A549 (cell line): ENCODE data around the gene INSYN2B. TPM values are rescaled to one million over a fixed set of nuclear protein-coding genes. Genes with fewer than 3 reads are reported as not detected.

Source experiments
- ATAC-seq, 2 experiments: fragments of 200-7000 bp in 1 of 2; fragments of >200 bp in 1 of 2; cut with Nextera tagmentation in 1 of 2; cut with Tn5 transposase in 1 of 2; 3 replicates each; pipeline versions ENCODE4 v1.8.0 to v1.9.1; 2018 to 2020; ENCODE audit warnings: mild to moderate bottlenecking in 1 of 2, moderate library complexity in 1 of 2
- CTCF ChIA-PET: fragments of 300-600 bp; sonication (Branson Sonifier 250); formaldehyde crosslinking; extraction: SDS; loops from one replicate; lab custom pipeline; 2021; ENCODE audit warnings: antibody characterized with exemption, inconsistent platforms; lab: Yijun Ruan, JAX
- POLR2A ChIA-PET: fragments of 350-600 bp; formaldehyde crosslinking; extraction: SDS; loops from one replicate; lab custom pipeline; 2021; ENCODE audit warnings: antibody characterized with exemption, inconsistent platforms; lab: Yijun Ruan, JAX
- DNase-seq, 2 experiments: peaks; one replicate each; pipeline versions ENCODE4 v3.0.0 to v3.0.0-alpha.2; 2011 to 2016; ENCODE audit warnings: low read depth in 1 of 2, low spot score in 1 of 2
- FAIRE-seq: peaks from 2 replicates; lab custom pipeline; 2011; peaks lifted over from hg19 to GRCh38; lab: Jason Lieb, UNC
- H3K27ac ChIP-seq, 2 experiments: fragments of >200 bp; sonication (Bioruptor Twin); formaldehyde crosslinking; 3 replicates each; pipeline ENCODE4 v1.5.1; 2016 to 2017
- H3K4me1 ChIP-seq: fragments of >200 bp; sonication (Bioruptor Twin); formaldehyde crosslinking; 3 replicates; pipeline ENCODE4 v1.6.1; 2016
- H3K4me2 ChIP-seq: fragments of >200 bp; sonication (Bioruptor Twin); formaldehyde crosslinking; 3 replicates; pipeline ENCODE4 v1.6.1; 2016
- H3K4me3 ChIP-seq: fragments of >200 bp; sonication (Bioruptor Twin); formaldehyde crosslinking; 3 replicates; pipeline ENCODE4 v1.5.1; 2016
- H3K9me3 ChIP-seq: fragments of >200 bp; sonication (Bioruptor Twin); formaldehyde crosslinking; 3 replicates; pipeline ENCODE4 v1.6.1; 2016
- BCL3 ChIP-seq: fragments of >200 bp; sonication (Bioruptor Twin); formaldehyde crosslinking; IDR thresholded peaks from 3 replicates; pipeline ENCODE4 v1.6.1; 2016
- CHD2 ChIP-seq: fragments of 150-350 bp; IDR thresholded peaks from 2 replicates; pipeline ENCODE4 v1.6.1; 2014; ENCODE audit warnings: low read length; ENCODE audit not compliant: partially characterized antibody
- FOSL2 ChIP-seq, 2 experiments: fragments of 450-650 bp in 1 of 2; fragments of >200 bp in 1 of 2; sonication (Bioruptor Twin) in 1 of 2; formaldehyde crosslinking; IDR thresholded peaks; 2 replicates each; pipeline versions ENCODE4 v1.5.0 to v1.6.1; 2016 to 2020; ENCODE audit warnings: mild to moderate bottlenecking in 1 of 2, moderate library complexity in 1 of 2
- HEYL ChIP-seq: fragments of 250-450 bp; sonication (Bioruptor Pico); IDR thresholded peaks from 2 replicates; pipeline ENCODE4 v1.8.0; 2021; ENCODE audit warnings: mild to moderate bottlenecking, moderate library complexity
- HOXB5 ChIP-seq: fragments of 250-450 bp; sonication (Bioruptor Pico); IDR thresholded peaks from 2 replicates; pipeline ENCODE4 v1.5.0; 2020; ENCODE audit warnings: mild to moderate bottlenecking, moderate library complexity
- KDM5A ChIP-seq: fragments of 200-600 bp; sonication (generic); IDR thresholded peaks from 2 replicates; pipeline ENCODE4 v1.6.1; 2016; ENCODE audit warnings: antibody characterized with exemption, mild to moderate bottlenecking
- MAFK ChIP-seq: fragments of 450-650 bp; IDR thresholded peaks from 2 replicates; pipeline ENCODE4 v1.6.1; 2014; ENCODE audit not compliant: partially characterized antibody
- MYC ChIP-seq: IDR thresholded peaks from 2 replicates; pipeline ENCODE4 v1.6.1; 2012; ENCODE audit warnings: mild to moderate bottlenecking, inconsistent platforms, low read length, improper control_type of control experiment, borderline replicate concordance
- NFE2L2 ChIP-seq: fragments of 150-350 bp; conservative IDR thresholded peaks from 2 replicates; pipeline ENCODE4 v1.6.1; 2014; ENCODE audit warnings: low read length
- PBX3 ChIP-seq: IDR thresholded peaks from 2 replicates; pipeline ENCODE4 v1.6.1; 2012
- POLR2A ChIP-seq: IDR thresholded peaks from 2 replicates; pipeline ENCODE4 v1.6.1; 2012; ENCODE audit warnings: mild to moderate bottlenecking, low read length
- REST ChIP-seq: fragments of 200-600 bp; sonication (generic); IDR thresholded peaks from 2 replicates; pipeline ENCODE4 v1.6.1; 2016; ENCODE audit warnings: antibody characterized with exemption, mild to moderate bottlenecking, moderate library complexity
- RNF2 ChIP-seq: fragments of 200-600 bp; sonication (generic); IDR thresholded peaks from 2 replicates; pipeline ENCODE4 v1.6.1; 2016; ENCODE audit warnings: low read depth, mild to moderate bottlenecking, antibody characterized with exemption, moderate library complexity, borderline replicate concordance
- SMC3 ChIP-seq: fragments of >200 bp; sonication (Bioruptor Twin); formaldehyde crosslinking; IDR thresholded peaks from 3 replicates; pipeline ENCODE4 v1.6.1; 2018; ENCODE audit warnings: inconsistent platforms
- WGBS: methylation state at CpG from one replicate; pipeline ENCODE4 v1.1.6; 2017; ENCODE audit errors: missing lambda C conversion rate; 5-methylcytosine and 5-hydroxymethylcytosine counted together
- polyA plus RNA-seq, 4 experiments: library from polyadenylated mRNA; depleted of rRNA in 3 of 4; stranded (reverse); fragments of >200 nt; fragmentation: RNase III in 1 of 4; extraction: RNeasy Plus Mini Kit Qiagen cat#74134 plus additional on column Dnase treatment in 1 of 4; gene quantifications; 2 replicates in 3 of 4; 3 replicates in 1 of 4; pipeline ENCODE4 v1.2.3, GENCODE V29; 2011 to 2017

The INSYN2B gene
- polyA plus RNA-seq, 2 of the 4 experiments (the other 2 are of a cell fraction): 0.26 to 0.46 TPM

- no peak overlapping the region for H3K4me2 ChIP-seq
- H3K4me3 ChIP-seq: no peak overlapping the region
- ChIA-PET POLR2A (no interaction called here), CTCF (interaction anchor here (0.9 to 2.4 kb wide), 2 partner anchors 11 to 152 kb away, joined by 4 to 6 read pairs; partner anchors contain the start of gene INSYN2B)
- ATAC-seq (no peak), DNase-seq (no peak), FAIRE-seq (no peak)
- H3K27ac ChIP-seq: no peak overlapping the region
- H3K4me1 ChIP-seq: no peaks in the 10 kb centered on the region
- 55% methylated on average over 4 of the region's 4 CpGs for WGBS
- H3K9me3 ChIP-seq: no peaks in the 10 kb centered on the region
- TF ChIP-seq KDM5A (no peak), BCL3 (no peak), NFE2L2 (no peak), MAFK (no peak), REST (no peak), POLR2A (no peak), MYC (no peak)
Observed at GRCh38 chr5:169828385-169828784, 151.9 kb downstream of the INSYN2B start.

GRCh38 chr5:169827769-169828168 is 152.5 kb downstream of the INSYN2B start:
- no peak overlapping the region for H3K4me2 ChIP-seq
- no peak for DNase-seq
- no peak for FAIRE-seq
- ChIA-PET POLR2A (no interaction called here), CTCF (interaction anchor here (0.9 to 2.4 kb wide), 3 partner anchors 12 to 153 kb away, joined by 3 to 6 read pairs (median 4); partner anchors contain the start of gene INSYN2B)
- H3K27ac ChIP-seq: no peak overlapping the region
- H3K9me3 ChIP-seq: no peaks in the 10 kb centered on the region
- no peak overlapping the region for H3K4me3 ChIP-seq
- WGBS: 50% methylated on average over 3 of the region's 3 CpGs
- 0 out of 6 replicates have a peak, but pooled peaks of 1 of the 2 experiments have one; percentile 30 for ATAC-seq
- no peaks in the 10 kb centered on the region for H3K4me1 ChIP-seq
- TF ChIP-seq CHD2: no peak
- TF ChIP-seq REST: peak; percentile 46; the same call in 1 of the 2 replicates
- no peak for TF ChIP-seq FOSL2 (IDR thresholded peaks at IDR 0.05)
- no peak for TF ChIP-seq FOSL2 (CRISPR knock-in tag; IDR thresholded peaks at IDR 0.05)
- no peak for TF ChIP-seq SMC3
- TF ChIP-seq PBX3: no peak
- no peak for TF ChIP-seq HOXB5 (CRISPR knock-in tag)
- no peak for TF ChIP-seq RNF2
- TF ChIP-seq HEYL (CRISPR knock-in tag): no peak
- TF ChIP-seq, all 56 proteins: peak for 1
